ENCODE data around the gene PPP1R7. TPM values are rescaled to one million over a fixed set of nuclear protein-coding genes. Genes with fewer than 3 reads are reported as not detected.

The PPP1R7 gene
- total and polyA plus RNA-seq, 8 donors: 61.6 to 80.0 (median 71.3) TPM

DNA sequence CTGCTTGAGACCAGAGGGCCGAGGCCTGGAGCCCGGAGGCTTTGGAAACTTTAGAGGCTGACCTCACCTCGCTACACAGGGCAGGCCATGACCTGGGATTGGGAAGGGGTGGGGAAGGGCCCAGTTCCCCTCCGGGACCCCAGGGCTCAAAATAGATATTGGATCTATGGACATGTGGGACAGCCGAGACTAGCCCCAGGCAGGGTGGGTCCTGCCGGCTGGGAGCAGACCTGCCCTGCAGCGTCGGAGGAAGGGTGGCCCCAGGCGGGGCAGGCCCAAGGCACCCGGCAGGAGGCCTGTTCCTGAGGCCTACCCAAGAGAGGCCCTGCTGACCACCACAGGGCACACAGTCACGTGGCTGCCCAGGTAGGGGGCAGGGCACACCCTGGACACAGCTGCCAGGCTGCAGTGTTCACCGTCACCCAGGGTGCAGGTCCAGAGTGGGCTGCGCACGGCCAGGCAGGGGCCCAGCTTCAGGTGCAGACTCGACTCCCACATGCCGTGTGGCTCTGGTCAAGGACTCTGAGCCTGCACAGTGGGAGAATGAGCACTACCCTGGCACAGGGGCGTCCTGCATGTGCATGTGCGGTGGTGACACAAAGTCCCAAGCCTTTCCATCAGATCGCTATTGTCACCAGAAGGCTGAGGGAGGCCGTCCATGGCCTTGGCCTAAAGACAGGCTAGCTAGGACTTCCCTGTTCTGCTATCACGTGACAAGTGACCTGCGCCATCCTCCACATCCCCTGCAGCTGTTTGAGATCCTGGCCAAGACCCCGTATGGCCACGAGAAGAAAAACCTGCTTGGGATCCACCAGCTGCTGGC, 51.4 kb downstream of the PPP1R7 start:
- Histone ChIP-seq H3K4me1 (peaks cover 0 to 5% of the 10 kb centered on the region in 2 donors), H3K27ac (no peak overlapping the region), H3K4me3 (no peak overlapping the region), H3K9me3 (no peaks in the 10 kb centered on the region), H3K27me3 (no peaks in the 10 kb centered on the region), H3K36me3 (no peaks in the 10 kb centered on the region)
- intact Hi-C loops (cut with DNase I): no loop called here
- ATAC-seq (no peak), DNase-seq (peak in 1 of 4 donors; percentile 55)
- TF ChIP-seq, protein P1, sequence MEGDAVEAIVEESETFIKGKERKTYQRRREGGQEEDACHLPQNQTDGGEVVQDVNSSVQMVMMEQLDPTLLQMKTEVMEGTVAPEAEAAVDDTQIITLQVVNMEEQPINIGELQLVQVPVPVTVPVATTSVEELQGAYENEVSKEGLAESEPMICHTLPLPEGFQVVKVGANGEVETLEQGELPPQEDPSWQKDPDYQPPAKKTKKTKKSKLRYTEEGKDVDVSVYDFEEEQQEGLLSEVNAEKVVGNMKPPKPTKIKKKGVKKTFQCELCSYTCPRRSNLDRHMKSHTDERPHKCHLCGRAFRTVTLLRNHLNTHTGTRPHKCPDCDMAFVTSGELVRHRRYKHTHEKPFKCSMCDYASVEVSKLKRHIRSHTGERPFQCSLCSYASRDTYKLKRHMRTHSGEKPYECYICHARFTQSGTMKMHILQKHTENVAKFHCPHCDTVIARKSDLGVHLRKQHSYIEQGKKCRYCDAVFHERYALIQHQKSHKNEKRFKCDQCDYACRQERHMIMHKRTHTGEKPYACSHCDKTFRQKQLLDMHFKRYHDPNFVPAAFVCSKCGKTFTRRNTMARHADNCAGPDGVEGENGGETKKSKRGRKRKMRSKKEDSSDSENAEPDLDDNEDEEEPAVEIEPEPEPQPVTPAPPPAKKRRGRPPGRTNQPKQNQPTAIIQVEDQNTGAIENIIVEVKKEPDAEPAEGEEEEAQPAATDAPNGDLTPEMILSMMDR (IDR thresholded peaks at IDR 0.05): no peak

DNA sequence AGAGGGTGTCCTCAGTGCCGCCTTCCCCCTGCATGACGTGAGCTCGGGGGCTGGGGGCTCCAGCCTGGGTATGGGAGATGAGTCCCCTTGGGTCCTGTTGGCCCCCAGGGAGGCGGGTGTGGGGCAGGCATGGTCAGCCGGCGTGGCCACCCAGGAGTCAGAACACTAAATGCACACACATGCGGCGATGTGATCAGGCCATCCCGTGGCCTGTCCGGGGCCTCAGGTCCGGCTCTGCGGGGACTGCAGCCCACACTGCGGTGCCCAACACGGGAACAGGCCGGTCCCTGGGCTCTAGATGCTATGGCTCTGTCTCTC, 52.0 kb downstream of the PPP1R7 start:
- no peak for ATAC-seq
- TF ChIP-seq, protein P1 (IDR thresholded peaks at IDR 0.05): no peak
- H3K27me3 ChIP-seq: no peaks in the 10 kb centered on the region
- peak in 1 of 4 donors; percentile 61 for DNase-seq
- H3K4me1 ChIP-seq: peaks cover 0 to 5% of the 10 kb centered on the region in 2 donors
- no peaks in the 10 kb centered on the region for H3K9me3 ChIP-seq
- intact Hi-C loops (cut with DNase I): no loop called here
- no peak overlapping the region for H3K27ac ChIP-seq
- H3K36me3 ChIP-seq: no peaks in the 10 kb centered on the region
- no peak overlapping the region for H3K4me3 ChIP-seq

DNA sequence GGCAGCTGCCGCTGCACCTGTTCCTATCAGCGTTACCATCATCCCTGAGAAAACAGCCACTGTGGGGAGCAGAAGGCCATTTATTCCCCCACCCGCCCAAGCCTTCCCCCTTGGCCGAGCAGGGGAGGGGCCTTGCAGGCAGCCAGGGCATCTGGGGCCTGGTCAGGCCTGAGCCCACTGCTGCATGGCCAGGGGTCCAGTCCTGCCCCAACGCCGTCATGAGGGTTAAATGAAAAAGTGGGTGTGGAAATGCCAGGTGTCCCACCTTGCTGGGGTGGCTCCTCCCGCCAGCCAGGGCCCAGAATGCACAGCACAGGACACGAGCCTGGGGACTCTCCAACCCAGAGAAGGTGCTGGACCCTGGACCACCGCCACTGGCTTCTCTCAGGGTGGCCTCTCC, 52.4 kb downstream of the PPP1R7 start:
- ATAC-seq (no peak), DNase-seq (peak in 1 of 4 donors; percentile 46)
- no peaks in the 10 kb centered on the region for H3K36me3 ChIP-seq
- H3K4me1 ChIP-seq: peaks cover 0 to 5% of the 10 kb centered on the region in 2 donors
- TF ChIP-seq, protein P1 (IDR thresholded peaks at IDR 0.05): no peak
- H3K4me3 ChIP-seq: no peak overlapping the region
- intact Hi-C loops (cut with DNase I): no loop called here
- H3K9me3 ChIP-seq: no peaks in the 10 kb centered on the region
- no peaks in the 10 kb centered on the region for H3K27me3 ChIP-seq
- no peak overlapping the region for H3K27ac ChIP-seq

DNA sequence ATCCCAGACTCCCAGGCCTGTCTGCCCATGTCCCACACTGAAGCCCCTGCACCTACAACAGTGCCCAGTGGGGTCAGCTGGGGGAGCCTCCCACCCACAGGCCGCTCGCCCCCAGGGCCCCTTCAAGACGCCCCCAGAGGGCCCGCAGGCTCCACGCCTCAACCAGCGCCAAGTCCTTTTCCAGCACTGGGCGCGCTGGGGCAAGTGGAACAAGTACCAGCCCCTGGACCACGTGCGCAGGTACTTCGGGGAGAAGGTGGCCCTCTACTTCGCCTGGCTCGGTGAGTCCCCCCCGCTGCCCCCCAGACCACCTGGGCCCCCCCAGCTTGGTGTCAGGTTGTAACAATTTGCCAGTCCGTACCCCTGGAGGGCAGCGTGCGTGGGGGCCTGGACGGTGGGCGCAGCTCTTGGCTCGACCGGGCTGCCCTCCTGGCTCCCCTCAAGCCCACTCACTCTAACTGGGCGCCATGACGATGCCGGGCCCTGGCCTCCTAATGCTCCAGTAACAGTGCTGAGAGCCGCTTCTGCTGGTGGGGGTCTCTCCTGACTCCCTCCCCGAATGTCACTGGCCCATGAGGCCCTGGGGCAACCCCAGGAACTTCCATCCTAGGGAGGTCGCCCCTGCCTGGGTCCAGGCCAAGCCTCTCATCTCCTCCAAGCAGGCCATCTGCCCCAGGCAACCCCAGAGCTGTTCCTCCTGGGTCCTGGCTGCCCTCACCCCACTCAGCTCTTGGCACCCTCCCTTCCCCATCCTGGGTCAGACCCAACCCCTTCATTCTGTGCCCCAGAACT, 53.1 kb downstream of the PPP1R7 start:
- intact Hi-C loops (cut with DNase I): no loop called here
- H3K36me3 ChIP-seq: no peaks in the 10 kb centered on the region
- H3K27me3 ChIP-seq: no peaks in the 10 kb centered on the region
- no peak overlapping the region for H3K4me3 ChIP-seq
- peaks cover 0 to 5% of the 10 kb centered on the region in 2 donors for H3K4me1 ChIP-seq
- TF ChIP-seq, protein P1 (IDR thresholded peaks at IDR 0.05): no peak
- no peak for ATAC-seq
- no peak overlapping the region for H3K27ac ChIP-seq
- peak in 1 of 4 donors; percentile 63 for DNase-seq
- no peaks in the 10 kb centered on the region for H3K9me3 ChIP-seq

DNA sequence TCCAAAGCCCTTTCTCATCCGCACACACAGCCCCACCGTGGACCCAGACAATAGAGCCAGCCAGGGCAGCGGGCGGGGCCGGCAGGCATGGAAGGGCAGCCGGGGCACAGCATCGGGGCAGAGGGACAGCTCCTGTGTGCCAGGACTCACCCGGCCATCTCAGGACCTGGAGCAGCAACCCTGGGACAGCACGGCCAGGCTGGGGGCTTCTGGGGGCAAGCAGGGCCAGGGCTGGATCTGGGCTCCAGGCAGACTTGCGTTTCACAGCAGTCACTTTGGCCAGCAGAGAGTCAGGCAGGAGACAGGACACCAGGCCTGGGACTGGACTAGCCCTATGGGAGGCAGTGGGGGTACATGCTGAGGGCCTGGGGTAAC, 53.7 kb downstream of the PPP1R7 start:
- Histone ChIP-seq H3K27ac (no peak overlapping the region), H3K4me1 (peaks cover 0 to 5% of the 10 kb centered on the region in 2 donors), H3K36me3 (no peaks in the 10 kb centered on the region), H3K9me3 (no peaks in the 10 kb centered on the region), H3K27me3 (no peaks in the 10 kb centered on the region), H3K4me3 (no peak overlapping the region)
- DNase-seq (peak in 1 of 4 donors; percentile 61), ATAC-seq (no peak)
- intact Hi-C loops (cut with DNase I): no loop called here
- TF ChIP-seq, protein P1 (IDR thresholded peaks at IDR 0.05): no peak

Measured in left lung (tissue), 10 donors.